NCI-H1105 treated with DMSO at 0.1 percent for 48 hours (cell line): ENCODE results near the gene USP24.

Experiments
- DNase-seq: peaks from one replicate; lab custom pipeline; 2025; lab: John Stamatoyannopoulos, UW

USP24 gene

DNA sequence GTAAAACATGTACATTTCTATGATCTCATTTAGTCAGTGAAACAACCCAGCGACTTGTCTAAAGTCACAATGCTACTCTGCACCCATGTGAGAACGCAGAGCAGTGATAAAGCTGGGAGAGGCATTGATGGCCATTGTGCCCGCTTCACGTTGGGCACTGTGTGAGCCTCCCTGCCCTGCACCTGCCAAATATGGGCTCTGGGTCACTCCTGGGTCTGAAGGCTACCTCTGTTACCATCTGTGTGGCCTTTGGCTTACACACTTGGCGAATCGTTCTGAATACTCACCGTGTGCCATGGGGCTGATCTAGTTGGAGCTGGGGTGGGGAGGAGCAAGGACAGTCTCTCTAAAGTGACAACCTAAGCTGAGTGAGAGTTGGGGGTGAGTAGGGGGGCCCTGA is 145.9 kb downstream of the USP24 start:
- DNase-seq: no peak

DNA sequence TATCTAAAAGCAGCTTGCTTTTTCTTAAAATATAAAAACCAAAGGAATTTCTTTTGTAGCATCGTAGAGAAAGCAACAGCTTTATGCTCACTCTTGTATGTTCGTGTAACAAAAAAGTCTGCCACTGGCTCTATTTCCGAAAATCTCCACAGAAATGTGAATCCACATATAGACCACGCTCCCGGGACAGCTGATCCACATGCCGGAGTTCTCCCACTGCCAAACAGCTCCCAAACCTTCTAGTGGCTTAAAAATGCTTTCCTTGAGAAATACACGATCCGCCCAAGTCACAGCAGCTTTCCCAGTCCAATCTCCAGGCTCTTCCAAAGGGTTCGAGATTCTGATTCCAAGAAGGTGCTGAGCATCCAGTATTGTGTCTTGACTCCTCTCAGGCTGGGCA is 146.5 kb downstream of the USP24 start:
- DNase-seq: no peak

DNA sequence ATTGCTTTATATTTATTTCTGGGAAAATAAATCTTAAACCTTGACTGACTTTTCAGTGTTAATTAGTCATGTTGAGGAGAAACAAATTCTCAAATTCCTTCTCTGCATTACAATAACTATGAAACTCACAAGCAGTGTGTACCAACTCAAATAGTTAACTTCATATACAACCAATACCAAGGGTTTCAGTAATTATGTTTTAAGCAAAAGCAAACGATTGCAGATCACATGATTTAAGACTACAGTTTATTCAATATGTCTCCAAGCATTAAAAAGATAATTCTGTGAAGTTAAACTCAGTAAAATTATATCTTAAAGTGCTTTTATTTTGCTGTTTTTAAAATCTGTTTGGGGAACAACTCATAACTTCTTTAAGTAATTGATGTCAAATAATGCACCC is 147.2 kb downstream of the USP24 start:
- no peak for DNase-seq

DNA sequence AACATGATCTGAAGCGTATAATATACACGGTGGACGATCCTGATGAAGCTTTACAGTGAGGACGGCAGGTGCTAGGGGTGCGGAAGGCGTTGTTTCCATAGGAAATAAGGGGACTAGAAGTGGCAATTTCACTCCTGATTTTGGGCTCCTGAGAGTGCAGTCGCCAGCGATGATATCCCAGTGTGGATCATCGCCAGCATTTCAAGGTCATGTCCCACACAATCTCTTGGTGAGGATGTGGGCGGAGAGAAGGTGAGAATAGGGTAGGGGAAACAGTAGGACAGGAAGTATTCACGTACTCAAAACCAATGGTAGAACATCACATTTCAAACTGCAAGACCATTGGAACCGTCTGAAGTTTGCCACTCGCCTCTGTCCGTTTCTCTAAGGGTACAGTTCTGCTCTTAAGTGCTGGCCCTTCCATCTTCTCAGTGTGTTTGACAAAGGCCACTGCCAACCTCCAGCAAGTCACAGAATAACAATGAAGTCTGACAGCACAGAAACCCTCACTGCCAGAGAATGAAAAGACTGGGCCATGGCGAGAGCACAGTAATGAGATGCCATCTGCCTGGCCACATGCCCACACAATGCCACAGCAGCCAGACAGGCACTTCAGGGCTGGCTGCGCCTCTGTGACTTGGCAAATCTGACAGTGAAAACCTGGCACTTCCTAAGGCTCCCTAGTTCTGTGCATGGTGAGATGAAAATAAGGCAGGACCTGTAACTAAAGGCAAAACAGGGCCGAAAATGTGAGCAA is 148.0 kb downstream of the USP24 start:
- DNase-seq: peak; percentile 89

DNA sequence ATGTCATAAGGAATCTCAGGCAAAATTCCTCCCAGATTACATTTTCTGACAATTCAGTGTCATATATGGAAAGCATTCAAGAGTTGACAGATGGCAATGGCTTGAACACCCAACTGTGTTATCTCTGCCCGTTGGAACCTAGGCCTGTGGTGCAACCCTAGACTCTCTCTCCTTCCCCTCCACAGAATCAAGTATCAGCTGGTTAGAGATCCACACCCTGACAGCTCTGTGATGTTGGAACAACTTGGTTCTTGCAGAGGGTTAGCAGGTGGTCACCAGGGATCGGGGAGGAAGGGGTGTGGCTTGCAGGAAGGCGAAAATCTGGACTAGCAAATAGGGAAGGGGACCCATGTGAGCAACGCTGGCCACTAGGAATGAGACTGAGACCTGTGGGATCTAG is 149.5 kb downstream of the USP24 start:
- no peak for DNase-seq

DNA sequence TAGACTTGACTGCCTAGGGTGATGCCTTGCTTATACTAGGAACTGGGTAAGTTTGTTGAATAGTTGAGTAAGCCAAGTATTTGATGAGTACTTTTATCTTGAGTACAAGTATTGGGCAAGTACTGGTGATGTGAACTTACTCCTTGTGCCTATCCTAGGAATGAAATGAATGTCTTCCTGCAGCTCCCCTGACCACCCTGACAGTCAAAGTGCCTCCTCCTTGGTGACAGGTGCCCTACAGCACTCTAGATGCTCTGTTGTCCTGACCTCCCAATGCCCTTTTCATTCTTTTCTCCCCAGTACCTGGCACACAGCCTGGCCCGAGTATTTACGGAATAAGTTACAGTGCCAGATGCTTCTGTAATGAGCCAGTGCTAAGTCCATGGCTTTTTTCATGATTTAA is 150.3 kb downstream of the USP24 start:
- DNase-seq: peak; percentile 52

DNA sequence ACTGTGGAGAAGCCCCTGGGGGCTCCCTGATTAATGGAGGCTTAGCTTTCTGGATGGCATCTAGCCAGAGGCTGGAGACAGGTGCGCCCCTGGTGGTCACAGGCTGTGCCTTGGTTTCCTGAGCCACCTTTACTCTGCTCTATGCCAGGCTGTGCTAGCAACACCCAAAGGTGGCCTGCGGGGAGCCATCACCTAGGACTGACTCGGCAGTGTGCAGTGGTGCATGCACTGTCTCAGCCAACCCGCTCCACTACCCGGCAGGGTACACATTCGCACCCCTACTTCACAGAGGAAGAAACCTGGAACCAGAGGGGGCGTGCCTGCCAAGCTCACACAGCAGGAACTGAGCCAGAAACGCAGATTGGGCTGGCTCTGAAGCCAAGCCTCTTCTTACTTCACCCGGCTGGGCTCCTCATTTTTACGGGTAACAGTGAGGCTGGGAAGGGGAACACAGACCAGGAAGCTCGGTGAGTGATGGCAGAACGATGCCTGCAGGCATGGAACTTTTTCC is 151.0 kb downstream of the USP24 start:
- DNase-seq: peak; percentile 64

DNA sequence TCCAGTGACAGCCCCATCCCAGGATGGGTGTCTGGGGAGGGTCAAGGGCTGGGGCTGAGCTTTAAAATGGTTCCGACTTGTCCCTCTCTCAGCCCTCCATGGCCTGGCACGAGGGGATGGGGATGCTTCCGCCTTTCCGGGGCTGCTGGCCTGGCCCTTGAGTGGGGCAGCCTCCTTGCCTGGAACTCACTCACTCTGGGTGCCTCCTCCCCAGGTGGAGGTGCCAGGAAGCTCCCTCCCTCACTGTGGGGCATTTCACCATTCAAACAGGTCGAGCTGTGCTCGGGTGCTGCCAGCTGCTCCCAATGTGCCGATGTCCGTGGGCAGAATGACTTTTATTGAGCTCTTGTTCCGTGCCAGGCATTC is 151.6 kb downstream of the USP24 start:
- DNase-seq: peak; percentile 54

DNA sequence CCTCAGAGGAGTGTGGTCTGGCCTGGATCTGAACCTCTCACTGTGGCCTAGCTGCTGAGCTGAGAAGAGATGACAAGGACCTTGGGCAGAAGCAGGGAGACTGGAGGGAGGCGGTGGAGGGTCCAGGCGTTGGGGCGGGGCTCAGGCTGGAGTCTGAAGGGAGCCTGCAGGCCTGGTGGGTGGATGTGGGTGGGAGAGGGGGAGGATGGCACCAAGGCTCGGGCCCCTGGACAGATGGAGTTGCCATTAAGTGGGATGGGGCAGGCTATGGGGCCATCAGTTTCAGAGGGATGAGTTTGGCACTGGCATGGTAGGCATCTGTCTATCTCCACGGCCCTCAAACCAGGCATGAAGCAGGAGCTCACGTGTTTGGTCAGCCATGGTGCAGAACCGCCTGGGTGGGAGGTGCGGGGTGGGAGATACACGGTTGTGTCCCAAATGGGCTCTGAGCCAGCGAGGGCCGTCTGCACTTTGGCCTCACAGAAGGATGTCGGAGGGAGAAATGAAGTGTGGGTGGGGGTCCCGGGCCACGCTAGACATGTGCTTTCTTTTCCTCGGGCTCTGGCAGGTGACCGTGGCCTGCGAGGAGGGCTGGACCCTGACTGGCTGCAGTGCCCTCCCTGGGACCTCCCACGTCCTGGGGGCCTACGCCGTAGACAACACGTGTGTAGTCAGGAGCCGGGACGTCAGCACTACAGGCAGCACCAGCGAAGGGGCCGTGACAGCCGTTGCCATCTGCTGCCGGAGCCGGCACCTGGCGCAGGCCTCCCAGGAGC is 152.2 kb downstream of the USP24 start:
- DNase-seq: no peak

DNA sequence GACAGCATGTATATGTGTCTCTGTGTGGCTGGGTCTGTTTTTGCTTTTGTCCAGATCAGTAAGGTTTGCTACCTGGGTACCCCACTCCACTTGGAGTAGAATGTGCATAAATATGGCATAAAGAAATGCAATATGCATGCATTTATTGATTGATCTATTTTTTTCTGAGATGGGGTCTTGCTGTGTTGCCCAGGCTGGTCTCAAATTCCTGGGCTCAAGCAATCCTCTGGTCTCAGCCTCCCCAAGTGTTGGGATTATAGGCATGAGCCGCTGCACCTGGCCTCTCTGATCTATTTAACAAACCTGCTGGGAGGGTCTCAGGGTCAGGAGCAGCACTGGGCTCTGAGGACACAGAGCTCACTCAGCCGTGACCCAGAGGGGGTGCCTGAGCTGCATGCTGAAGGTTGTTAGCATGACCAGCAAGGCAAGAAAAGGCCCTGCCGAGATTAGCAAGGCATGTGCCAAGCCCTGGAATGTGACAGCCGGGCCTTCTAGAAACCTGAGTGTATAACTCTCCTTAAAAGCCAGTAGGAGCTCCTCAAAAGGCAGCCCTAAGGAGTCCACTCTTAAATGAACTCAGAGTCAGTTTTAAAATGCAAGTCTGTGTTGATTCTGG is 153.3 kb downstream of the USP24 start:
- DNase-seq: no peak

DNA sequence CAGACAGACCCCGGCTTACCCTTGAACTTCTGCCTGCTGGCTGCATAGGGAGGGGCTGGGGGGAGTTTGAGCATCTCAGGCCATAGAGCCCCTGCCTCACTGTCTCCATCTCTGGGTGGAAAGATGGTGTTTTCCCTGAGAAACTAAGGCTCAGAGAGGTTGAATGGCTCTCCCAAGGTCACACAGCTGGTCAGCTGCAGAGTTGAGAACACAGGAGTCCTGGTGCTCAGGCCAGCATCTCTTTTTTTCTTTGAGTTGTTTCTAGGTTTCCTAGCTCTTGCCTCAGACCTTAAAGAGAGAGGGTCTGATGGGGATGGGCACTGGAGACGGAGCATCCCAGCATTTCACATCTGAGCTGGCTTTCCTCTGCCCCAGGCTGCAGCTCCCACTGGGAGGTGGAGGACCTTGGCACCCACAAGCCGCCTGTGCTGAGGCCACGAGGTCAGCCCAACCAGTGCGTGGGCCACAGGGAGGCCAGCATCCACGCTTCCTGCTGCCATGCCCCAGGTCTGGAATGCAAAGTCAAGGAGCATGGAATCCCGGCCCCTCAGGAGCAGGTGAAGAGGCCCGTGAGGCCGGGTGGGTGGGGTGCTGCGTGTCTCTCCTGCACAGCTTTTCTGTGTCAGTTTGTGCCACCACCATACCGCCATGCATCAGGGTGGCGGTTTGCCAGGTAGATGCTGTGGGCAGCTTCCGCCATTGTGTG is 154.0 kb downstream of the USP24 start:
- no peak for DNase-seq

DNA sequence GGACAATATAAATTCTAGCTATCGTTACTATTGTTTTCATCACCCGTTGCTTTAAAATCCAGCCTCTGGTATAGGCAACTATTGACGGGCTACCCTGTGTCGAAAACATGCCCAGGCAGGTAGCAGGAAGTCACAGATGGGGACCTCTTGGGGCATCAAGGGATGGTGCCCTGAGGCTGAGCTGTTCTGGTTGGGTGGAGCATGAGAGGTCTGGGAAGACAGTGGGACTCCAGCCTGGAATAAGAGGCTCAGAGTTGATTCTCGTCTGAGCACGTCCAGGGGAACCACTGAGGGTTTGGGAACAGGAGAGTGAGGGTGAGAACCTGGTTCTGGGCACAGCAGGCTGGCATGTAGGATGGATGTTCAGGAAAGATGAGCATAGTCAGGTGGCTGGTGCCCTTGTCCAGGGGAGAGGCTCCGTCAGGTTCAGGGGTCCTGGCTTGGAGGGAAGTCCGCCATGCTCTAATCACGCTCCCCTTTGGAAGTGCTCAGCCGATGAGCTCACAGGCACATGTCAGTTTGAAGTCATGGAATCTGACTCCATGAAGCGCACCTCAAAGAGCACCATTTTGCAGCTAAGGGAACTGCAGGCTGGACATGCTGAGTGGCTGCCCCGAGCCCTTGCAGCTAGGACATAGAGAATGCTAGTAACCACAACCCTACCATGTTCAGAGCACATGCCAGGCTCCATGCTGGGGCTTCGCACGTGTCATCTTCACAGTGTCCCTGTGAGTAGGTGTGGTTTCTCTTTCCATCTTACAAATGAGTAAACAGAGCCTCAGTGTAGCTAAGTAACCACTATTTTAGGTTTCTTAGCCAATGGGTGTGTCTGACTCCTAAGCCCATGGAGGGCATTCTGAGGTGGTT is 154.8 kb downstream of the USP24 start:
- DNase-seq: no peak

DNA sequence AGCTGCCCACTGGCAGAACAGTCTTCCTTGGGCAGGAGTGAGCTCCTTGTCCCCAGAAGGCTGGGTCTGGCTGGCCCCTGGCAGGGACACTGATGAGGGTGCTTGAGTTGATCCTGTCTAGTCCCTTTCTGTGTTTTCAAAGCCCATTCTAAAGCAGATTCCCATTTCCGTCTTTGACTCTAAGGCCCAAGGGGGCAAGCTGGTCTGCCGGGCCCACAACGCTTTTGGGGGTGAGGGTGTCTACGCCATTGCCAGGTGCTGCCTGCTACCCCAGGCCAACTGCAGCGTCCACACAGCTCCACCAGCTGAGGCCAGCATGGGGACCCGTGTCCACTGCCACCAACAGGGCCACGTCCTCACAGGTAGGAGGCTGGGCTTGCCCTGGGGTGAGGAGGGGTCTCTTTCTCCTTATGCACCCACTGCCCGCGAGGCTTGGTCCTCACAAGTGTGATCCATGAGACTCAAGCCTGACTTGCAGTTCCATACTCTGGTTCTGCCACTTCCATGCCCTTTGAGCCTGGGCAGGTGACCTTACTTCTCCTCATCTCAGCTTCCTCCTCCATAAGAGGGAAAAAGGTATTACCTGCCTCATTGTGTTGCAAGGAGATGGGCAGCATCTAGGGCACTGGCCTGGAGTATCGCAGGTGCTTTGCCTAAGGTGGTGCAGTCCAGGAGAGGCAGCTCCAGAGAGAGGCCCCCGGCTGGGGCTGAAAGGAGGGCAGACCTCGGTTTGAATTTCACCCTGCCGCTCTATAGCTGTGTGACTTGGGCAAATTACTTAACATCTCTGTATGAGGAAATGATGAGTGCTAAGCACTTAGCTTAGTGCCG is 155.6 kb downstream of the USP24 start:
- no peak for DNase-seq

DNA sequence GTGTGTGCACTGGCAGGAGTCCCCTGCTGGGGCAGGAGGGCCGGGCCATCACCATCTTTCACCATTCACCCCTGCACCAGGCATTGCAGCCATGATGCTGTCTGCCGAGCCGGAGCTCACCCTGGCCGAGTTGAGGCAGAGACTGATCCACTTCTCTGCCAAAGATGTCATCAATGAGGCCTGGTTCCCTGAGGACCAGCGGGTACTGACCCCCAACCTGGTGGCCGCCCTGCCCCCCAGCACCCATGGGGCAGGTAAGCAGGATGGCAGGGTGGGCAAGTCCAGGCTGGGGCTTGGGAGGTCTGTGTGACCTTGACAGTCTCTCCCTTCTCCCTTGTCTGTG is 157.2 kb downstream of the USP24 start:
- no peak for DNase-seq

DNA sequence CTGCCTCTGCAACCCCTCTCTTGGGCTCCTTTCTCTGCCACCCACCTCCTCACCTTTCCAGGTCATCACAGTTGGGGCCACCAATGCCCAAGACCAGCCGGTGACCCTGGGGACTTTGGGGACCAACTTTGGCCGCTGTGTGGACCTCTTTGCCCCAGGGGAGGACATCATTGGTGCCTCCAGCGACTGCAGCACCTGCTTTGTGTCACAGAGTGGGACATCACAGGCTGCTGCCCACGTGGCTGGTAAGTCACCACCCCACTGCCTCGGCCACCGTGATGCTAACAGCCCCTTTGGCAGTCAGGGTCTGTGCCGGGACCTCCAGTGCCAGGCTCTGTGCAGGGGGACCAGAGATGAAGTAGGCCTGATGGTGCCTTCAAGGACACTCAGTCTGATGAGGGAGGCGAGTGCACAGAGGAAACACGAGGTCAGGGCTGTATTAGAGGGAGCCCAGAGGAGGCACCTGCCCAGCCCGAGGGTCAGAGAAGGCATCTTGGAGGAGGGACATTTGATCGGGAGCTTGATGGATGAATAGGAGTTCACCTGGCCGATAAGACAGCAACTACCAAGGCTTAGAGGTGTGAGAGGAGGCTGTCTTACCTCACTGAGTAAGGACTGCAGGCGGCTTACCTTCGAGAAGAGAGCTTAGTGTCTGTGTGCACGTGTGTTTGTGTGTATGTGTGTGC is 157.8 kb downstream of the USP24 start:
- DNase-seq: no peak

DNA sequence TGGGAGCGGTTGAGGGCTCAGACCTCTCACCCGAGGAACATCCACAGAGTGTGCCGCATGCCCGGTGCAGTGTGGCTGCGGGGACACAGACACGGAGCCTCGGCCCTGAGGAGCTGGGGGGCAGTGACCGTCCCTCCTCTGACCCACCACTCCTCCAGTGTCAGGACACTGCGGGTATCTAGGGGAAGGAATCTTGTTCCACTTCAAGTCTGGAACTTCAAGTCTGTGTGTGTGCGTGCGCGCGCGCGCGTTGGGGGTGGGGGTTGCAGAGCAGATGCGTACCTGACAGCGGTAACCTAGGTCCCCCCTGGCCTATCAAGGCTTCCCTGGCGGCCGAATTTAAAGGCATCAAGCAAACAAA is 158.6 kb downstream of the USP24 start:
- no peak for DNase-seq

DNA sequence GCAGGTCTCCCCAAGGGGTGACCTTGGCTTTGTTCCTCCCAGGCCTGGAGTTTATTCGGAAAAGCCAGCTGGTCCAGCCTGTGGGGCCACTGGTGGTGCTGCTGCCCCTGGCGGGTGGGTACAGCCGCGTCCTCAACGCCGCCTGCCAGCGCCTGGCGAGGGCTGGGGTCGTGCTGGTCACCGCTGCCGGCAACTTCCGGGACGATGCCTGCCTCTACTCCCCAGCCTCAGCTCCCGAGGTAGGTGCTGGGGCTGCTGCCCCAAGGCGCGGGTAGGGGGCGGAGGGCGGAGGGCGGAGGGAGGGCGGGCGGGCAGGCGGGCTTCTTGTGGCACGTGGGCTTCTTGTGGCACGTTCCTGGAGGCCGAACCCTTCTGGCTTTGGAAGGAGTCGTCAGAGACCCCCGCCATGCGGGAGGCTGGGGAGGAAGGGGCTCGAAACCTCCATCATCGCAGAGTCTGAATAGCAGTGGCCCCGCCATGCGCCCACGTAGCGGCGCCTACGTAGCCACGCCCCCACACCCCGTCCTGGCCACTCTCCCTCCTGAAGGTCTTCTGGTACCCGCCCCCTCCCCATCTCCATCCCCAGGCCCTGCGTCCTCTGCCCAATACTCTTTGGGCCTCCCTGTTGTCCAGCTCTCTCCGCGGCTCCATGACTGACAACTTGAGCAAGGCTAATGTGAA is 159.1 kb downstream of the USP24 start:
- DNase-seq: no peak

DNA sequence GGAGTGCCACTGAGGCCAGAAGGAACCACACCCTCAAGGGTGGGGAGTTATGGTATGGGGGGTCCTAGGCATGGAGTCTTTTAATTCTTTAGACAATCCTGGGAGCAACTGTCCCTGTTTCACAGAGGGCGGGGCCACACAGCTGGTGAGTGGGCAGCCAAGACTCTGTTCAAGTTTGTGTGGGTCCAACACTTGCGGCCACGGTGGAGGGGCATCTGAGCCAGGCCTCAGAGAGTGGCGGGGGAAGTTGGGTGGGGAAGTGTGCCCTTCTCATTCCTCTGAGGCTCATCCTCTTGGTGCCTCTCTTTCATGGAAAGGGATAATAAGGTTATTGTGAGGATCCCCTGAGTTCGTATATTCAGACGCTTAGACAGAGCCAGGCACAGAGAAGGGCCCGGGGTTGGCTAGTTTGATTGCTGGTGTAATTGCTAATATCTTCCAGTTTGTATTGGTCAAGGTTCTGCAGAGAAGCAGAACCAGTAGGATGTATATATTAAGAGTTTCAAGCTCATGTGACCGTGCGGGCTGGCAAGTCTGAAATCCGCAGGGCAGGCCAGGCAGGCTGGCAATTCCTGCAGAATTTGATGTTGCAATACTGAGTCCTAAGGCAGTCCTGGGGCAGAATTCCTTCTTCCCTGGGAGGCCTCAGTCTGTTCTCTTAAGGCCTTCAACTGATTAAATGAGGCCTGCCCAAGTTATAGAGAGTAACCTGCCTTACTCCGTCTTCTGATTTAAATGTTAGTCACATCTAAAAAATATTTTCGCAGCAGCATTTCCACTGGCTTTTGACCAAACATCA is 159.9 kb downstream of the USP24 start:
- no peak for DNase-seq

DNA sequence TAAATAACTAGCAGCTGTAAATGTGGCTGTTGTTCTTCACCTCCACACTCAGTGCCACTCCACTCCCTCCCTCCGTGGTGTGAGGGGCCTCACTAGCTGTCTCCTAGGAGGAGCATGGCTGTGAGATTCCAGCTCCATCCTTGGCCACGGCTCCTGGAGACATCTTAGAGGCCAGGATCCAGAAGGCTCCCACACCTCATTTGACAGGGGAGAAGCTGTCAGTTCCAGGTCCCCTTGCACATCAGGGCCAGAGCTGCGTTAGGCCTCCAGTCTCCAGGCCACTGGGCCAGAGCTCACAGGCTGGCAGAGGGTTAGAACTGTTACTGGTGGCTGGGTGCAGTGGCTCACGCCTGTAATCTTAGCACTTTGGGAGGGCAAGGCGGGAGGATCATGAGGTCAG is 160.8 kb downstream of the USP24 start:
- DNase-seq: no peak
